Endothelial cell of hepatic sinusoid (primary cell): ENCODE data around the gene SAXO1.
"Not testable (repeated sequence)": the region's sequence is repeated elsewhere in the genome, so short reads cannot be mapped to it uniquely, and the experiment has no call there.

ENCODE experiments used
- in situ Hi-C: cut with HindIII; loops from 2 replicates; pipeline ENCODE4 v1.10.0; 2017; ENCODE audit warnings: low sequenced_read_pairs

The SAXO1 gene, protein sequence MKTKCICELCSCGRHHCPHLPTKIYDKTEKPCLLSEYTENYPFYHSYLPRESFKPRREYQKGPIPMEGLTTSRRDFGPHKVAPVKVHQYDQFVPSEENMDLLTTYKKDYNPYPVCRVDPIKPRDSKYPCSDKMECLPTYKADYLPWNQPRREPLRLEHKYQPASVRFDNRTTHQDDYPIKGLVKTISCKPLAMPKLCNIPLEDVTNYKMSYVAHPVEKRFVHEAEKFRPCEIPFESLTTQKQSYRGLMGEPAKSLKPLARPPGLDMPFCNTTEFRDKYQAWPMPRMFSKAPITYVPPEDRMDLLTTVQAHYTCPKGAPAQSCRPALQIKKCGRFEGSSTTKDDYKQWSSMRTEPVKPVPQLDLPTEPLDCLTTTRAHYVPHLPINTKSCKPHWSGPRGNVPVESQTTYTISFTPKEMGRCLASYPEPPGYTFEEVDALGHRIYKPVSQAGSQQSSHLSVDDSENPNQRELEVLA

DNA sequence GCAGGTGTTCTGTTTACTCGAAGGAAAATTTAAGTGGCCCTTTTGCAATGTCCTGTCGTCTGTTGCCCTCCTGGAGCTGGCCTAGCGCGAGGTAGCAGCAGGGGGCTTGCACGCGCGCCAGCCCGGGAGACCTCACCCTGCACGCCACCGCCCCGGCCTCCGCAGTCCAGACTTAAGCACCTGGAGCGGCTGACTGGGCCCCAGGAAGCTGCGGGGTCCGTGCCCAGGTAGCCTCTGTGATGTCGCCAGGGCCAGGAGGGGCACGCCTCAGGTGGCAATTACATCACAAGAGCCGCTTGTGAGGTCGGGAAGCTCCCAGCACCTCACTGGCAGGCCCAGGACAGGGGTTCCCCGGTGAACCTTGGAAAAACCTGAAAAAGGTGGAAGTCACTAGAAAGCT lies at the start of gene SAXO1:
TSS of gene SAXO1 (minus strand) at position 195 of the 400 bp plus-strand sequence. CDS start 301 bp downstream, outside the sequence.
- in situ Hi-C loops = loop anchor here (5.0 kb wide), 1 partner anchor 776 kb away; no protein-coding TSS in a partner anchor

DNA sequence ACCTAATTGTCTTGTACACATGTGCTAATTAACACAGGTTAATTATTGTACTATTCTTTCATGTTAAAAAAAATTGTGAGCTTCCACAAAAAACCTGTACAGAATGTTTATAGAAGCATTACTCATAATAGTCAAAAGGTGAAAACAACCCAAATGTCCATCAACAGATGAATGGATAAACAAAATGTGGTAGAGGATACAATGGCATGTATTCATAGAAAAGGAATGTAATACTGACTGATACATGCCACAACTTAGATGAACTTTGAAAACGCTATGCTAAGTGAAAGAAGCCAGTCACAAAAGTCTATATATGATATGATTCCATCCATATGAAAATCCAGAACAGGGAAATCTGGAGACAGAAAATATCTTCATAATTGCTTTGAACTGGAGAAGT lies 41.8 kb upstream of the SAXO1 start:
- in situ Hi-C loops = no loop called here

DNA sequence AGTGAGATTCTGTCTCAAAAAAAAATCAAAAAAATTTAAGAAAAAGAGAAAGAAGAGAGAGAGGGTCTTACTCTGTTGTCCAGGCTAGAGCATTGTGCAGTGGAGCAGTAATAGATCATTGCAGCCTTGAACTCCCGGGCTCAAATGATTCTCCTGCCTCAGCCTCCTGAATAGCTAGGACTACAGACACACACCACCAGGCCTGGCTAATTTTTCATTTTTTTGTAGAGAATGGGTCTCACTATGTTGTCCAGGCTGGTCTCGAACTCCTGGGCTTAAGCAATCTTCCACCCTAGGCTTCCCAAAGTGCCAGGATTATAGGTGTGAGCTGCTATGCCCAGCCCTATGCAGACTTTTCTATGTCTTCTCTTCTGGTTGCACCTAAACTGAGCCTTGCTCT lies 41.2 kb upstream of the SAXO1 start:
- in situ Hi-C loops = no loop called here

DNA sequence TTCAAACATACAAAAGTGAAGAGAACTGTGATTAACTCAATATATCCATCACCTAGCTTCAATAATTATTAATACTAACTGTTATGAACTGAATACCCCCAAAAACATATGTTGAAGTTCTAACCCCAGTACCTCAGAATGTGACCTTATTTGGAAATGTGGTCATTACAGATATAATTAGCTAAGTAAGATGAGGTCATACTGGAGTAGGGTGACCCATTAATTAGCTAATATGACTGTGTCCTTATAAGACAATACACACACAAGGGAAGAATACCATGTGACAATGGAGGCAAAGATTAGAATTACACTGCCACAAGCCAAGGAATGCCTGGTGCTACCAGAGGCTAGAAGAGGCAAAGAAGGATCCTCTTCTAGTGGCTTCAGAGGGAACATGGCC lies 24.0 kb upstream of the SAXO1 start:
- in situ Hi-C loops = no loop called here

DNA sequence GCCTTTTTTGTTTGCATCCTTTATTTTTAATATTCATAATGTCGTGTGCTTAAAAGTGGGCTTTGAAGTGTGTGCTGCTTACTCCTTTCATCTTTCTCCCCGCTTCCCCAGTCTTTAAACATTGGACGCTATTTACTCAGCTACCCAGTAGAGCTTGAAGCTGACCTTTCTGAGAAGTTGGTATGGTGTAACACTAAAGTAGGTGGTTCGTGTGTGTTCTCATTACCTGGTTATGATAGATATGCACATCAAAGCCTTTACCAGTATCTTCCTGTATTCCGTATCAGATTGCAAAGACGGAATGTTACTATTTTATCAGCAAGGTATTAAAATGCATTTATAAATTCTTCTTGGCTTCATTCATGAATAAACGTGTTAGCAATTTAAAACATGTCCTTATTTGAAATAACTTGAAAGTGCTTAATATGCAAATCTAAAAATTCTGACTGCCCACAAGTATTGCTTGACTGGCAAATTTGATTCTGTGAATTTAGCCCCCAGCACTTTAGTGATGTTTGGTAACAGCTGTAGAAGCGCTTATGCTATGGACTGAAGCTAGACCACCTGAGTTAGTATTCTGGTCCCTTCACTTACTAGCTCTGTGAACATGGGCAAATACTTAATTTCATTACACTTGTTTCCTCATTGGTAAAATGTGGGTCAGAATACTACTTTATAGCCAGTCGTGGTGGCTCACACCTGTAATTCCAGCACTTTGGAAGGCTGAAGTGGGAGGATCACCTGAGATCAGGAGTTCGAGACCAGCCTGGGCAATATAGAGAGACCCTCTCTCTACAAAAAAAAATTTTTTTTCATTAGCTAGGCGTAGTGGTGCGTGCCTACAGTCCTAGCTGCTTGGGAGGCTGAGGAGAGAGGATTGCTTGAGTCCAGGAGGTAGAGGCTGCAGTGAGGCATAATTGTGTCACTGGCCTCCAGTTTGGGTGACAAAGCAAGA lies 17.9 kb upstream of the SAXO1 start:
- in situ Hi-C loops = no loop called here

DNA sequence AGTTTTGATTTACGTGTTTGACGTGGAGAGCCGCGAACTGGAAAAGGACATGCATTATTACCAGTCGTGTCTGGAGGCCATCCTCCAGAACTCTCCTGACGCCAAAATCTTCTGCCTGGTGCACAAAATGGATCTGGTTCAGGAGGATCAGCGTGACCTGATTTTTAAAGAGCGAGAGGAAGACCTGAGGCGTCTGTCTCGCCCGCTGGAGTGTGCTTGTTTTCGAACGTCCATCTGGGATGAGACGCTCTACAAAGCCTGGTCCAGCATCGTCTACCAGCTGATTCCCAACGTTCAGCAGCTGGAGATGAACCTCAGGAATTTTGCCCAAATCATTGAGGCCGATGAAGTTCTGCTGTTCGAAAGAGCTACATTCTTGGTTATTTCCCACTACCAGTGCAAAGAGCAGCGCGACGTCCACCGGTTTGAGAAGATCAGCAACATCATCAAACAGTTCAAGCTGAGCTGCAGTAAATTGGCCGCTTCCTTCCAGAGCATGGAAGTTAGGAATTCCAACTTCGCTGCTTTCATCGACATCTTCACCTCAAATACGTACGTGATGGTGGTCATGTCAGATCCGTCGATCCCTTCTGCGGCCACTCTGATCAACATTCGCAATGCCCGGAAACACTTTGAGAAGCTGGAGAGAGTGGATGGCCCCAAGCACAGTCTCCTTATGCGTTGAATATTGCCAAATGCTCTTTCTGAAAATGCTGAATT lies 17.1 kb upstream of the SAXO1 start:
- in situ Hi-C loops = no loop called here

DNA sequence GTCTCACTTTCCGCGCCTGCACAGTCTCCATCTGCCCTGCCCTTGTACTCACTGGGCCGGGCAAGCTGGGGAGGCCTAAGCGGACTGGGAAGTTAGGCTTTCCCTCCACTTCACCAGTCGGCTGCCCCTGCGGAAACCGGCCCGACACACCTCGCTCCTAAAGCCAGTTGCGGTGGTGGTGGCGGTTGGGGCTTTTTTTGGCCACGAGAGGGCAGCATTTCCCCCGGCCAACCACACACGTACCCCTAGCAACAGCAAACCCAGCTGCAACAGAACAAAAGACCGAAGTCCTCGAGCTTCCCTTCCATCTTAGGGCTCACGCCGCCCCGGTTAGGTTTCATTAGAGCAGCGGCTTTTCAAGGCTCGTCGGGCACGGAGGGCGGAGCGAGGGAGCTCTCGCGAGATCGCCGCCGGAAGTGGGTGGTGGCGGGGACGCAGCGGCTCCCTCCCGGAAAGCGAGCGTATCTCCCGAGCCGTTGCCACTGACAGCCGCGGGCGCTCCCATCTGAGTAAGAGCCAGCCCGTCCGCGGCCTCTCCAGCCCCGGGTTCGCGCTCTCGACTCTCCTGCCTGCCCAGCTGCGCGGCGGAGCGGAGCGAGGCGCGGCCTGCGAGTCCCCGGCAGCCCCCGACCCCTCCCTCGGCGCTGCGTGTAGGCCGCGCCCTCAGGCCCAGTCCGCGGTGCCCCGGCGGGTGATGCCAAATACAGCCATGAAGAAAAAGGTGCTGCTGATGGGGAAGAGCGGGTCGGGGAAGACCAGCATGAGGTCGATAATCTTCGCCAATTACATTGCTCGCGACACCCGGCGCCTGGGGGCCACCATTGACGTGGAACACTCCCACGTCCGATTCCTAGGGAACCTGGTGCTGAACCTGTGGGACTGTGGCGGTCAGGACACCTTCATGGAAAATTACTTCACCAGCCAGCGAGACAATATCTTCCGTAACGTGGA lies 16.2 kb upstream of the SAXO1 start, which contains the start of gene RRAGA:
TSS of gene RRAGA (plus strand) at position 462 of the 951 bp plus-strand sequence. CDS start at position 695, 233 bp downstream.
- in situ Hi-C loops = no loop called here

DNA sequence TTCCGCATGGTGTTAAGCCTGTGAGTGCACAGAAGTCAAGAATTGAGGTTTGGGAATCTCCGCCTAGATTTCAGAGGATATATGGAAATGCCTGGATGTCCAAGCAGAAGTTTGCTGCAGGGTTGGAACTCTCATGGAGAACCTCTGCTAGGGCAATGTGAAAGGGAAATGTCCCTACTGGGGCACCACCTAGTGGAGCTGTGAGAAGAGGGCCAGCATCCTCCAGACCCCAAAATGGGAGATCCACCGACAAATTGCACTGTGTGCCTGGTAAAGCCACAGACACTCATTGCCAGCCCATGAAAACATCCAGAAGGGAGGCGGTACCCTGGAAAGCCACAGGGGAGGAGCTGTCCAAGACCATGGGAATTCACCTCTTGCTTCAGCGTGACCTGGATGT lies 3.6 kb upstream of the SAXO1 start:
- in situ Hi-C loops = no loop called here

DNA sequence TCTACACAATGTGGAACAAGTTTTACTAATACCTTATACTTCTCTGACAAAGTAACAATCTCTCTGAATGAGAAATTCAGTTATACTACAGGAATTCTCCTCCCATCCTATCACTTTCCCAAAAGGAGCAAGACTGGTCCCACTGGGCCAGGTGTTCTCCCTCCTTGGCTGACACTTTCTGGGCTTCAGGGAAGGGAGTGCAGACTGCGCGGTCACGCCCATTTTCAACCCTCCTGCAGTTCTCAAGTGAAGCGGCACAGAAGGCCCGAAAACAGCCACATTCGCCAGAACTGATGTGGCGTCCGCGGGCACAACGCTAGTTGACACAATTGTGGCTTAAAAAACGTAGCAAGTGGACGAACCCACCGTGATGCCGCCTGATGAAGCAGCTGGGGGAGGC lies 603 bp downstream of the SAXO1 start:
- in situ Hi-C loops = loop anchor here (5.0 kb wide), 1 partner anchor 775 kb away; no protein-coding TSS in a partner anchor

DNA sequence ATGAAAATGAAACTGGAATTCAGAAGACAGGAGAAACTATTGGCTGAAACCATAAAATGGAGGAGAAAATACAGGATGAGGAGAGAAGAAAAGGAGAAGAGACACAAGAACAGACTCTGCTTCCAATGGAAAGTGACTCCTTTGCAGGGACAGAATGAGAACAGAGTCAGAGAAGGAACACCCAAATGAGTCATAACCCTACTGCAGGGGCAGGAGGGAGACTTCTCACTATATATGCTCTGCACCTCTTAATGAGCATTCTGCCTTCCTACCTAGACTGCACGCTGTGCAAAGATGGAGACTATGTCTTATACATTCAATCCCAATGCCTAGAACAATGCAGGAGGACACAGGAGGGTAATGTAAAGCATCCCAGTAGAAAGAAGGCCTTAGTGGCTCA lies 2.1 kb downstream of the SAXO1 start:
- in situ Hi-C loops = loop anchor here (5.0 kb wide), 1 partner anchor 774 kb away; no protein-coding TSS in a partner anchor

DNA sequence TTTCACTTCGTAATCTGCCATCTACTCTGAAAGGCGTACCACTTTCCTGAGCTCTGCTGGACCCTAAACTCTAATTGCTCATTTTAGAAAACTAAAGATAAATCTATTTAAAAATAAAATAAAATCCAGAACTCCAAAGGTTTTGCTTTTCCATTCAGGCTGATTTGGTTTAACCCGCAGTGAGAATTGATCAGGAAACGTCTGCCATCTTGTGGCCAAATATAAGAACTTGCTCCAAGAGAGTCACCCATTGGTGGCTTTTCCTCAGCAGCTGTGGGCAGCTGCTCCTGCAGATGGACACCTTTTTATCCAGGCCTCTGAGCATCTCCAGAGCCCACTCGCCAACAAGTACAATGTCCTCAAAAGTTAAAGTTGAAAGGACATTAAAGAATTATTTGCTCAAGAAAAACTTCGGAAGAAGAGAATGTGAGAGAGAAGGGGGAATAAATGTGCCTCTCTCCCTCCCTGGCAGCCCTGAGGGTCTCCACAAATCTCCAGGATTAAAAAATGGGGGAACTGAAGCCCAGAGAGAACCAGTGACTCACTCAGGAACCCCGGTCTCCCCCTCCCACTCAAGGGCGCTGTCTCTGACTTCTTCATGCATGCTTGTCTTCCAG lies 4.1 kb downstream of the SAXO1 start:
- in situ Hi-C loops = no loop called here

DNA sequence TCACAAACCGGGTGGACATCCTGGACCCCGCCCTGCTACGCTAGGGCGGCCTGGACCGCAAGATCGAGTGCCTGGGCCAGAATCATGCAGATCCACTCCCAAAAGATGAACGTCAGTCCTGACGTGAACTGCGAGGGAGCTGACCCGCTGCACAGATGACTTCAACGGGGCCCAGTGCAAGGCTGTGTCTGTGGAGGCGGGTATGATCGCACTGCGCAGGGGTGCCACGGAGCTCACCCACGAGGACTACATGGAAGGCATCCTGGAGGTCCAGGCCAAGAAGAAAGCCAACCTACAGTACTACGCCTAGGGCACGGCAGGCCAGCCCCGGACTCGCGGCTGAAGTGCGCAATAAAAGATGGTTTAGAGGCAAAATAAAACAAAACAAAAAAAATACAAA lies 5.2 kb downstream of the SAXO1 start:
- in situ Hi-C loops = no loop called here

DNA sequence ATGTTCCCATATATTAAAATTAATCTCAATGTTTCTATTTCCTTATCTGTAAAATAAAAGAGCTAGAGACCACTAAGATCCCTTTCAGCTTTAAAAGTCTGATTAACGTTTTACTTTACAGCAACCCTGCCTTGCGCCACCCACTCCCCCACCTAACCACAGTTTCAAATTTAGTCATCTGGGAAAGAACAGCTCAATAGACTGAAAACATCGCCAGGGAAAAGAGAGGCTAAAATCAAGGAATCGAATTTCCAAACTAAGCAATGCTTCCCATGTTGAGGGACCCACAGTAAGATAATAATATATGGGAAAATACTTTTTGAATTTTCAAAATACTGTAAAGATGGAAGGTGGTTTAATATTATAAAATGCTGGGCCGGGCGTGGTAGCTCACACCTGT lies 6.6 kb downstream of the SAXO1 start:
- in situ Hi-C loops = no loop called here

DNA sequence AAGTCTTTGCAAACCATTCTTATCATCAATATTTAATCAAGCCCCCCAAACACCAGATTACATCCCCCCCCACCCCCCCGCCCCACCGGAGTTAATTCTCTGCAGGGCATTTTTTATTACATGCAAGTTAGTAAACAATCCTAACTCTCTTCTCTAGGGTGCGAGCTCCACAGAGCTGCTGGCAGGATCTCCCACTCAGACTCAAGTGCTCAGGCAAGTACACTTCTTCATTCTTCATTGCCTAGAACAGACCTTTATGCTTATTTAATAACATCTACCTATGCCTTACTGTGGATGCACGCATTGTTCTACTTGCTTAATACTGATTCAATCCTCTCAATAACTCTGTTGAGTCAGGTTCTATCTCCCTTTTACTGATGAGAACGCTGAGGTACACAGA lies 9.9 kb downstream of the SAXO1 start:
- in situ Hi-C loops = no loop called here

DNA sequence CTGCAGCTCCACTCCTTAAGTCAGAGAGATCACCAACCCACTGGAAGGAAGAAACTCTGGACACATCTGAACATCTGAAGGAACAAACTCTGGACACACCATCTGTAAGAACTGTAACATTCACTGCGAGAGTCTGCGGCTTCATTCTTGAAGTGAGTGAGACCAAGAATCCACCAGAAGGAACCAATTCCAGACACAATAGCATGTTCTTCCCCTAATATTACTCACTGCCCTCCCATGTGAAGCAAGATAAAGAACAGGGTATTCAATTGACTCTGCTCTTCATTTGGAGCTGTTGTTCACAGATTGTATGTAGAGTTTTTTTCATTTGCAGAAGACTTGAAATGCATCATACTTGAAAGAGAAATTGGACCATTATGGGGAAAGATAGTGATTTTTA lies 10.8 kb downstream of the SAXO1 start:
- in situ Hi-C loops = no loop called here

DNA sequence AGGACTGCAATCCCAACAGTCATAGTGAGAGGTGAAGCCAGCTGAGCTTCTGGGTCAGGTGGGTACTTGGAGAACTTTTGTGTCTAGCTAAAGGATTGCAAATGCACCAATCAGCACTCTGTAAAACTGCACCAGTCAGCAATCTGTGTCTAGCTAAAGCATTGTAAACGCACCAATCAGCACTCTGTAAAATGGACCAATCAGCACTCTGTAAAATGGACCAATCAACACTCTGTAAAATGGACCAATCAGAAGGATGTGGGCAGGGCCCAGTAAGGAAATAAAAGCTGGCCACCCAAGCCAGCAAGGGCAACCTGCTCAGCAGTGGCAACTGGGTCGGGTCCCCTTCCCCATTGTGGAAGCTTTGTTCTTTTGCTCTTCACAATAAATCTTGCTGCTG lies 11.4 kb downstream of the SAXO1 start:
- in situ Hi-C loops = not testable (repeated sequence)

DNA sequence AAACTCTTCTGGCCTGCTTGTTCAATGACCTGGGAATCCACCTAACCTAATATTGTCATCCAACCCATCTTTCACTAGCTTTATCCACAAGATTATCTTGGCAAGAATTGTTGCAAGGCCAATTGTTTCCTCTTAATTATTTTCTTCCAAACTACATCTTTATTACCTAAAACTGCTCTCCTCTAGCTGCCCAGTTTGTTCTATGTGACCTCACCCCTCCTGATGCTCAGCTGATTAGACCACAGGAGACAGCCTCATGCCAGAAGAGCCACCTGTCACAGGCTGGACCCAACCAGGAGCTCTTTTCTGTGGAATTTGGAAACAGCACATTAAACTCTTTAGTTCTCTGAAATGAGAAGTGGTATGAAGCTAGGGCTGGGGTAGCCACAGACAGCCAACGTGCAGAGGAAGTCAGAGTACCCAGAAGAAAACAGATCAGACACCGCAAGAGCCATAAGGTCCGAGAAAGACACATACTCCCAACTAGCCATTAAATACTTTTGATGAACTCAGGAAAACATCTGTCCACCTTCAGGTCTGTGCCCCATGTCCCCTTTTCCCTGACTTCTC lies 12.0 kb downstream of the SAXO1 start:
- in situ Hi-C loops = no loop called here

DNA sequence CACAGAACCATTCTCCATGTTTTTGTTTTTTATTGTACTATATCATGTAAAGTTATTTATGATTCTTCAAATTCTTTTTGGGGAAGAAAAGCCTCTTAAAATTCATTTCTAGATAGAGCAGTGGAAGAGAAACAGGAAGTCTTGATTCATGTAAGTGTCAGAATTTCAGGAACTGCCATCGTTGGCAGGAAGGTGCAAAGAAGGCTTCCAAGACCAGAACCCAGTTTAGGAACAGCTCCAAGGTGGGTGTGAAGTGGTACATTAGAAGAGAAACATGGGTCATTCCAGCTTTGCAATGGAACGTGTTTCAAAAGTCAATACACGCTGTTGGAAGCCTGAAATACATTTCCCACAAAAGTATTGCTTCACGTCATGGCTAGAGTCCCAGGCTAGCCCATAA lies 14.8 kb downstream of the SAXO1 start:
- in situ Hi-C loops = no loop called here
